IMR-90 (cell line): Measurements from ENCODE around the gene RPS3A. TPM values are rescaled to one million over a fixed set of nuclear protein-coding genes. Genes with fewer than 3 reads are reported as not detected.

Experiments
- ATAC-seq: fragments of 200-7000 bp; cut with Tn5 transposase; 2 replicates; pipeline ENCODE4 v1.9.1; 2020; ENCODE audit warnings: low read depth, mild to moderate bottlenecking, moderate library complexity
- BruUV-seq: library from RNA; stranded (reverse); fragments of 400-500 nt; replicated peaks from 2 replicates; lab custom pipeline; 2021; lab: Mats Ljungman, UMichigan
- CTCF ChIA-PET: fragments of 300-600 bp; formaldehyde crosslinking; extraction: SDS; loops from one replicate; lab custom pipeline; 2021; ENCODE audit warnings: antibody characterized with exemption; lab: Yijun Ruan, JAX
- POLR2A ChIA-PET: fragments of 300-600 bp; sonication (Branson Sonifier 250); formaldehyde crosslinking; loops from one replicate; lab custom pipeline; 2022; ENCODE audit warnings: antibody characterized with exemption; ENCODE audit not compliant: unreplicated experiment; lab: Charles Lee
- DNase-seq: peaks from one replicate; pipeline ENCODE4 v3.0.0; 2013
- H2AFZ ChIP-seq: replicated peaks from 2 replicates; pipeline ENCODE3; 2013; ENCODE audit warnings: low read length, mild to moderate bottlenecking; ENCODE audit not compliant: poor library complexity
- H2AK5ac ChIP-seq: 2 replicates; pipeline ENCODE4 v1.6.1; 2013; ENCODE audit warnings: low read depth, low read length, inconsistent platforms
- H2AK9ac ChIP-seq: replicated peaks from 2 replicates; pipeline ENCODE3; 2013; ENCODE audit warnings: mild to moderate bottlenecking, low read depth, low read length, moderate library complexity; ENCODE audit not compliant: poor library complexity
- H2BK120ac ChIP-seq: 2 replicates; pipeline ENCODE4 v1.6.1; 2013; ENCODE audit warnings: low read depth, low read length, inconsistent platforms
- H2BK15ac ChIP-seq: 3 replicates; pipeline ENCODE4 v1.6.1; 2013; ENCODE audit warnings: low read depth, low read length, inconsistent platforms
- H2BK20ac ChIP-seq: 2 replicates; pipeline ENCODE4 v1.6.1; 2013; ENCODE audit warnings: low read depth, mild to moderate bottlenecking, inconsistent platforms, low read length, moderate library complexity
- H2BK5ac ChIP-seq: 2 replicates; pipeline ENCODE4 v1.6.1; 2013; ENCODE audit warnings: mild to moderate bottlenecking, low read depth, low read length, inconsistent platforms; ENCODE audit not compliant: poor library complexity, severe bottlenecking
- H3K14ac ChIP-seq: replicated peaks from 2 replicates; pipeline ENCODE4 v1.6.1; 2013; ENCODE audit warnings: low read depth, low read length, inconsistent platforms
- H3K18ac ChIP-seq: 2 replicates; pipeline ENCODE4 v1.6.1; 2013; ENCODE audit warnings: low read depth, low read length, control low read depth
- H3K23ac ChIP-seq: 2 replicates; pipeline ENCODE4 v1.6.1; 2013; ENCODE audit warnings: low read depth, low read length, inconsistent platforms
- H3K27ac ChIP-seq: 2 replicates; pipeline ENCODE4 v1.5.1; 2013; ENCODE audit warnings: mild to moderate bottlenecking, control low read depth, low read length; ENCODE audit not compliant: insufficient read depth
- H3K27me3 ChIP-seq: 2 replicates; pipeline ENCODE4 v1.6.1; 2013; ENCODE audit warnings: low read length; ENCODE audit not compliant: control insufficient read depth, insufficient read depth
- H3K36me3 ChIP-seq: 2 replicates; pipeline ENCODE4 v1.6.1; 2013; ENCODE audit warnings: low read length, mixed read lengths; ENCODE audit not compliant: control insufficient read depth, insufficient read depth
- H3K4ac ChIP-seq: 2 replicates; pipeline ENCODE4 v1.6.1; 2013; ENCODE audit warnings: low read depth, low read length, inconsistent platforms
- H3K4me1 ChIP-seq: 2 replicates; pipeline ENCODE4 v1.6.1; 2013; ENCODE audit warnings: low read length, mixed read lengths; ENCODE audit not compliant: control insufficient read depth, insufficient read depth
- H3K4me2 ChIP-seq: 2 replicates; pipeline ENCODE4 v1.6.1; 2013; ENCODE audit warnings: low read depth, mild to moderate bottlenecking, control low read depth, low read length, moderate library complexity
- H3K4me3 ChIP-seq: 2 replicates; pipeline ENCODE4 v1.5.1; 2013; ENCODE audit warnings: low read depth, mild to moderate bottlenecking, control low read depth, low read length, moderate library complexity; ENCODE audit not compliant: insufficient read depth
- H3K56ac ChIP-seq: 2 replicates; pipeline ENCODE4 v1.6.1; 2013; ENCODE audit warnings: low read length, inconsistent platforms; ENCODE audit not compliant: insufficient read depth; ENCODE audit errors: extremely low read depth
- H3K79me1 ChIP-seq, 2 experiments: 2 replicates each; pipeline ENCODE4 v1.6.1; 2013; ENCODE audit warnings: low read length in 2 of 2, inconsistent platforms in 1 of 2, low read depth in 1 of 2
- H3K9ac ChIP-seq: 2 replicates; pipeline ENCODE4 v1.6.1; 2013; ENCODE audit warnings: low read depth, low read length, control low read depth
- H3K9me1 ChIP-seq: 2 replicates; pipeline ENCODE4 v1.6.1; 2013; ENCODE audit warnings: low read length, inconsistent platforms; ENCODE audit not compliant: insufficient read depth
- H3K9me3 ChIP-seq: 2 replicates; pipeline ENCODE4 v1.6.1; 2013; ENCODE audit warnings: low read length; ENCODE audit not compliant: control insufficient read depth, insufficient read depth
- H4K20me1 ChIP-seq: 2 replicates; pipeline ENCODE4 v1.6.1; 2013; ENCODE audit warnings: low read length, inconsistent platforms; ENCODE audit not compliant: insufficient read depth
- H4K5ac ChIP-seq: 2 replicates; pipeline ENCODE4 v1.6.1; 2013; ENCODE audit warnings: mild to moderate bottlenecking, low read depth, low read length, control low read depth
- H4K8ac ChIP-seq, 2 experiments: 2 replicates each; pipeline ENCODE4 v1.6.1; 2013; ENCODE audit warnings: low read depth in 2 of 2, low read length in 2 of 2, control low read depth in 1 of 2, inconsistent platforms in 1 of 2
- H4K91ac ChIP-seq: 2 replicates; pipeline ENCODE4 v1.6.1; 2013; ENCODE audit warnings: low read depth, low read length, inconsistent platforms; ENCODE audit not compliant: insufficient read depth
- BHLHE40 ChIP-seq: fragments of 150-350 bp; IDR thresholded peaks from 2 replicates; pipeline ENCODE4 v1.6.1; 2016; ENCODE audit warnings: mild to moderate bottlenecking, low read depth, low read length
- CTCF ChIP-seq: conservative IDR thresholded peaks from 2 replicates; pipeline ENCODE4 v1.5.1; 2012; ENCODE audit warnings: mild to moderate bottlenecking, low read depth, low read length, improper control_type of control experiment
- FOS ChIP-seq: fragments of 150-350 bp; IDR thresholded peaks from 2 replicates; pipeline ENCODE4 v1.6.1; 2016; ENCODE audit warnings: low read depth, low read length
- MAFK ChIP-seq: IDR thresholded peaks from 2 replicates; pipeline ENCODE4 v1.6.1; 2012; ENCODE audit warnings: low read depth, low read length, improper control_type of control experiment
- MAZ ChIP-seq: IDR thresholded peaks from 2 replicates; pipeline ENCODE4 v1.6.1; 2012; ENCODE audit warnings: low read depth, mild to moderate bottlenecking, low read length, improper control_type of control experiment, moderate library complexity, borderline replicate concordance
- MXI1 ChIP-seq: IDR thresholded peaks from 2 replicates; pipeline ENCODE4 v1.6.1; 2012; ENCODE audit warnings: low read depth, mild to moderate bottlenecking, low read length, moderate library complexity, borderline replicate concordance
- NFE2L2 ChIP-seq: fragments of 150-350 bp; IDR thresholded peaks from 2 replicates; pipeline ENCODE4 v1.6.1; 2016; ENCODE audit warnings: low read depth, mild to moderate bottlenecking, low read length
- POLR2A ChIP-seq: IDR thresholded peaks from 2 replicates; pipeline ENCODE4 v1.6.1; 2012; ENCODE audit warnings: mild to moderate bottlenecking, low read depth, low read length
- RAD21 ChIP-seq: IDR thresholded peaks from 2 replicates; pipeline ENCODE4 v1.6.1; 2012; ENCODE audit warnings: low read length, improper control_type of control experiment
- RFX5 ChIP-seq: IDR thresholded peaks from 2 replicates; pipeline ENCODE4 v1.8.0; 2012; ENCODE audit warnings: low read depth, mild to moderate bottlenecking, low read length, moderate library complexity
- SMC3 ChIP-seq: fragments of 150-350 bp; IDR thresholded peaks from 2 replicates; pipeline ENCODE4 v1.6.1; 2016; ENCODE audit warnings: low read depth, mild to moderate bottlenecking, antibody characterized with exemption, low read length, moderate library complexity
- WGBS, 2 experiments: methylation state at CpG; one replicate each; pipeline versions ENCODE4 v1.1.5 to v1.1.7; 2013; ENCODE audit warnings: missing lambda C conversion rate in 2 of 2; ENCODE audit not compliant: insufficient read length in 1 of 2; ENCODE audit errors: extremely low coverage in 2 of 2; 5-methylcytosine and 5-hydroxymethylcytosine counted together
- dilution Hi-C: fragments of 300-500 bp; cut with HindIII; formaldehyde crosslinking; loops from one replicate; pipeline ENCODE4 v1.14.3; 2018; ENCODE audit warnings: low sequenced_read_pairs; ENCODE audit not compliant: unreplicated experiment
- in situ Hi-C: fragments of 300-500 bp; cut with MboI; formaldehyde crosslinking; loops from 3 replicates; pipeline ENCODE4 v1.14.3; 2019; ENCODE audit warnings: low sequenced_read_pairs, inconsistent platforms, mixed read lengths
- intact Hi-C: fragments of 100-400 bp; cut with micrococcal nuclease; formaldehyde crosslinking; loops from 2 replicates; pipeline ENCODE4 v1.10.0; 2022
- polyA plus RNA-seq, 3 experiments: library from polyadenylated mRNA; depleted of rRNA; stranded (reverse); fragments of >200 nt; gene quantifications; 2 replicates each; pipeline ENCODE4 v1.2.3, GENCODE V29; 2012; ENCODE audit warnings: low replicate concordance in 1 of 3
- total RNA-seq: library from RNA; depleted of rRNA; stranded (reverse); fragments of >200 nt; gene quantifications from 2 replicates; pipeline ENCODE4 v1.2.3, GENCODE V29; 2012
- TF ChIP-seq, protein P1 (sequence below): fragments of 150-350 bp; IDR thresholded peaks from 2 replicates; pipeline ENCODE4 v1.6.1; 2016; ENCODE audit warnings: low read depth, mild to moderate bottlenecking, low read length, moderate library complexity, borderline replicate concordance
- TF ChIP-seq, protein P2 (sequence below): fragments of 150-350 bp; IDR thresholded peaks from 2 replicates; pipeline ENCODE4 v1.6.1; 2017; ENCODE audit warnings: mild to moderate bottlenecking, antibody characterized with exemption, low read length, low read depth

Gene RPS3A
- total and polyA plus RNA-seq, 2 of the 4 experiments (the other 2 are of a cell fraction) = 1,618 to 1,729 TPM

GRCh38 chr4:151087467-151087866, 12.0 kb upstream of the RPS3A start:
- ChIA-PET CTCF (no interaction called here), POLR2A (no interaction called here)
- no peak overlapping the region for H2AK9ac ChIP-seq

More at GRCh38 chr4:151087467-151087866, 12.0 kb upstream of the RPS3A start:
- no peaks in the 10 kb centered on the region for H3K79me1 ChIP-seq
- no peak overlapping the region for H2BK120ac ChIP-seq
- no peak overlapping the region for H2BK15ac ChIP-seq
- 70% methylated on average over 2 of the region's 8 CpGs; no CpG with 5 or more reads in 1 of the 2 experiments for WGBS, 2 experiments
- no TSS peak for BruUV-seq
- H3K23ac ChIP-seq = no peak overlapping the region
- H4K8ac ChIP-seq = no peak overlapping the region
- H3K9me3 ChIP-seq = no peaks in the 10 kb centered on the region
- intact Hi-C loops = no loop called here
- DNase-seq (no peak), ATAC-seq (no peak)
- H3K4me1 ChIP-seq = no peaks in the 10 kb centered on the region
- dilution Hi-C loops = no loop called here
- H3K9ac ChIP-seq = no peak overlapping the region
- no peak overlapping the region for H2BK5ac ChIP-seq
- no peak overlapping the region for H2BK20ac ChIP-seq
- in situ Hi-C loops = no loop called here
- no peaks in the 10 kb centered on the region for H3K36me3 ChIP-seq
- no peaks in the 10 kb centered on the region for H3K9me1 ChIP-seq
- H4K5ac ChIP-seq = no peak overlapping the region
- H4K20me1 ChIP-seq = no peaks in the 10 kb centered on the region
- H3K4me2 ChIP-seq = no peak overlapping the region
- H3K14ac ChIP-seq = no peak overlapping the region
- H3K4ac ChIP-seq = no peak overlapping the region
- no peaks in the 10 kb centered on the region for H3K27me3 ChIP-seq
- H3K56ac ChIP-seq = no peak overlapping the region
- no peak overlapping the region for H3K18ac ChIP-seq
- no peak overlapping the region for H4K91ac ChIP-seq
- H2AFZ ChIP-seq = no peak overlapping the region
- TF ChIP-seq BHLHE40 (no peak), SMC3 (no peak), RAD21 (no peak), MAZ (no peak), MAFK (no peak), MXI1 (no peak), FOS (no peak), POLR2A (no peak), CTCF (no peak), RFX5 (no peak), NFE2L2 (no peak)
- TF ChIP-seq, protein P1, sequence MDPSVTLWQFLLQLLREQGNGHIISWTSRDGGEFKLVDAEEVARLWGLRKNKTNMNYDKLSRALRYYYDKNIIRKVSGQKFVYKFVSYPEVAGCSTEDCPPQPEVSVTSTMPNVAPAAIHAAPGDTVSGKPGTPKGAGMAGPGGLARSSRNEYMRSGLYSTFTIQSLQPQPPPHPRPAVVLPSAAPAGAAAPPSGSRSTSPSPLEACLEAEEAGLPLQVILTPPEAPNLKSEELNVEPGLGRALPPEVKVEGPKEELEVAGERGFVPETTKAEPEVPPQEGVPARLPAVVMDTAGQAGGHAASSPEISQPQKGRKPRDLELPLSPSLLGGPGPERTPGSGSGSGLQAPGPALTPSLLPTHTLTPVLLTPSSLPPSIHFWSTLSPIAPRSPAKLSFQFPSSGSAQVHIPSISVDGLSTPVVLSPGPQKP = no peak
- TF ChIP-seq, protein P2, sequence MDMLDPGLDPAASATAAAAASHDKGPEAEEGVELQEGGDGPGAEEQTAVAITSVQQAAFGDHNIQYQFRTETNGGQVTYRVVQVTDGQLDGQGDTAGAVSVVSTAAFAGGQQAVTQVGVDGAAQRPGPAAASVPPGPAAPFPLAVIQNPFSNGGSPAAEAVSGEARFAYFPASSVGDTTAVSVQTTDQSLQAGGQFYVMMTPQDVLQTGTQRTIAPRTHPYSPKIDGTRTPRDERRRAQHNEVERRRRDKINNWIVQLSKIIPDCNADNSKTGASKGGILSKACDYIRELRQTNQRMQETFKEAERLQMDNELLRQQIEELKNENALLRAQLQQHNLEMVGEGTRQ = no peak
- no peak overlapping the region for H3K27ac ChIP-seq
- H2AK5ac ChIP-seq = no peak overlapping the region
- no peak overlapping the region for H3K4me3 ChIP-seq
